H1 (cell line): ENCODE data around the gene OXLD1. TPM values are rescaled to one million over a fixed set of nuclear protein-coding genes. Genes with fewer than 3 reads are reported as not detected.

Experiments
- CREB1 ChIP-seq: IDR thresholded peaks from 2 replicates; pipeline ENCODE4 v1.6.1; 2012; ENCODE audit warnings: inconsistent platforms
- MAFK ChIP-seq: IDR thresholded peaks from 2 replicates; pipeline ENCODE4 v1.6.1; 2012; ENCODE audit warnings: low read depth, mild to moderate bottlenecking, improper control_type of control experiment, low read length
- NANOG ChIP-seq: IDR thresholded peaks from 2 replicates; pipeline ENCODE4 v1.6.1; 2011; ENCODE audit warnings: low read length, low read depth, mild to moderate bottlenecking, inconsistent platforms; ENCODE audit not compliant: insufficient read depth, poor library complexity, severe bottlenecking
- NRF1 ChIP-seq: IDR thresholded peaks from 2 replicates; pipeline ENCODE4 v1.6.1; 2011; ENCODE audit warnings: mild to moderate bottlenecking, low read depth, low read length, improper control_type of control experiment
- RXRA ChIP-seq: IDR thresholded peaks from 2 replicates; pipeline ENCODE4 v1.6.1; 2011; ENCODE audit warnings: low read depth, mild to moderate bottlenecking, low read length, moderate library complexity; ENCODE audit not compliant: insufficient read depth
- ZNF274 ChIP-seq: IDR thresholded peaks from 2 replicates; pipeline ENCODE4 v1.7.0; 2012; ENCODE audit warnings: low read length, borderline replicate concordance; ENCODE audit errors: extremely low read depth
- polyA plus RNA-seq, 7 experiments: library from polyadenylated mRNA; depleted of rRNA in 3 of 7; stranded (reverse) in 5 of 7; unstranded in 2 of 7; fragments of >200 nt in 5 of 7; fragments of 200-250 nt in 2 of 7; gene quantifications; 1 replicate in 5 of 7; 2 replicates in 1 of 7; 4 replicates in 1 of 7; pipeline versions ENCODE4 v1.2.1 to v1.2.3, GENCODE V29; 2011 to 2013; ENCODE audit warnings: missing spikeins in 2 of 7, mixed read lengths in 2 of 7
- total RNA-seq: library from RNA; stranded (reverse); fragmentation: NEBNext Ultra II Directional; extraction: Animal tissue kit (Norgen Biotek cat#: 25700); gene quantifications from 2 replicates; pipeline ENCODE4 v1.2.1, GENCODE V29; 2021
- TF ChIP-seq, protein P1 (sequence below): fragments of 300-600 bp; sonication (generic); IDR thresholded peaks from 2 replicates; pipeline ENCODE4 v1.7.1; 2012; ENCODE audit warnings: low read length, moderate library complexity, mild to moderate bottlenecking, inconsistent platforms; ENCODE audit not compliant: insufficient replicate concordance

OXLD1 gene
- total and polyA plus RNA-seq, 2 of the 8 experiments (the other 6 are each of a cell fraction or from before 2014, with no cell fraction given) = 41.5 to 61.9 TPM

DNA sequence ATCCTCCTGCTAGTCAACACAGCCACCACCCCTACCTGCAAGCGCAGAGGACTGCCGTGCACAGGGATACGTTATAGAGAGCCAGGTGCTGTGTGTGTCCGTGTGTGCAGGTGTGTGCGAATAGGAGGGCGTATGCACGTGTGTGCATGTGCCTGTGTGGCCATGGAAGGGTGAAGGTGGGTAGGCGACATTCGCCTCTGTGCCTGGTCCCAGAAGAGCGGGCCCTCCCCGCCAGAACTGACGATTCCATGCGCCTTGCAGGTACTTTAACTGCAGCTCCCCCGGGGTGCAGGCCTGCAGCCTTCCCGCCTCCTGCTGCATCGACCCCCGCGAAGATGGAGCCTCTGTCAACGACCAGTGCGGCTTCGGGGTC lies 18.8 kb downstream of the OXLD1 start (continued):
- TF ChIP-seq, protein P1, sequence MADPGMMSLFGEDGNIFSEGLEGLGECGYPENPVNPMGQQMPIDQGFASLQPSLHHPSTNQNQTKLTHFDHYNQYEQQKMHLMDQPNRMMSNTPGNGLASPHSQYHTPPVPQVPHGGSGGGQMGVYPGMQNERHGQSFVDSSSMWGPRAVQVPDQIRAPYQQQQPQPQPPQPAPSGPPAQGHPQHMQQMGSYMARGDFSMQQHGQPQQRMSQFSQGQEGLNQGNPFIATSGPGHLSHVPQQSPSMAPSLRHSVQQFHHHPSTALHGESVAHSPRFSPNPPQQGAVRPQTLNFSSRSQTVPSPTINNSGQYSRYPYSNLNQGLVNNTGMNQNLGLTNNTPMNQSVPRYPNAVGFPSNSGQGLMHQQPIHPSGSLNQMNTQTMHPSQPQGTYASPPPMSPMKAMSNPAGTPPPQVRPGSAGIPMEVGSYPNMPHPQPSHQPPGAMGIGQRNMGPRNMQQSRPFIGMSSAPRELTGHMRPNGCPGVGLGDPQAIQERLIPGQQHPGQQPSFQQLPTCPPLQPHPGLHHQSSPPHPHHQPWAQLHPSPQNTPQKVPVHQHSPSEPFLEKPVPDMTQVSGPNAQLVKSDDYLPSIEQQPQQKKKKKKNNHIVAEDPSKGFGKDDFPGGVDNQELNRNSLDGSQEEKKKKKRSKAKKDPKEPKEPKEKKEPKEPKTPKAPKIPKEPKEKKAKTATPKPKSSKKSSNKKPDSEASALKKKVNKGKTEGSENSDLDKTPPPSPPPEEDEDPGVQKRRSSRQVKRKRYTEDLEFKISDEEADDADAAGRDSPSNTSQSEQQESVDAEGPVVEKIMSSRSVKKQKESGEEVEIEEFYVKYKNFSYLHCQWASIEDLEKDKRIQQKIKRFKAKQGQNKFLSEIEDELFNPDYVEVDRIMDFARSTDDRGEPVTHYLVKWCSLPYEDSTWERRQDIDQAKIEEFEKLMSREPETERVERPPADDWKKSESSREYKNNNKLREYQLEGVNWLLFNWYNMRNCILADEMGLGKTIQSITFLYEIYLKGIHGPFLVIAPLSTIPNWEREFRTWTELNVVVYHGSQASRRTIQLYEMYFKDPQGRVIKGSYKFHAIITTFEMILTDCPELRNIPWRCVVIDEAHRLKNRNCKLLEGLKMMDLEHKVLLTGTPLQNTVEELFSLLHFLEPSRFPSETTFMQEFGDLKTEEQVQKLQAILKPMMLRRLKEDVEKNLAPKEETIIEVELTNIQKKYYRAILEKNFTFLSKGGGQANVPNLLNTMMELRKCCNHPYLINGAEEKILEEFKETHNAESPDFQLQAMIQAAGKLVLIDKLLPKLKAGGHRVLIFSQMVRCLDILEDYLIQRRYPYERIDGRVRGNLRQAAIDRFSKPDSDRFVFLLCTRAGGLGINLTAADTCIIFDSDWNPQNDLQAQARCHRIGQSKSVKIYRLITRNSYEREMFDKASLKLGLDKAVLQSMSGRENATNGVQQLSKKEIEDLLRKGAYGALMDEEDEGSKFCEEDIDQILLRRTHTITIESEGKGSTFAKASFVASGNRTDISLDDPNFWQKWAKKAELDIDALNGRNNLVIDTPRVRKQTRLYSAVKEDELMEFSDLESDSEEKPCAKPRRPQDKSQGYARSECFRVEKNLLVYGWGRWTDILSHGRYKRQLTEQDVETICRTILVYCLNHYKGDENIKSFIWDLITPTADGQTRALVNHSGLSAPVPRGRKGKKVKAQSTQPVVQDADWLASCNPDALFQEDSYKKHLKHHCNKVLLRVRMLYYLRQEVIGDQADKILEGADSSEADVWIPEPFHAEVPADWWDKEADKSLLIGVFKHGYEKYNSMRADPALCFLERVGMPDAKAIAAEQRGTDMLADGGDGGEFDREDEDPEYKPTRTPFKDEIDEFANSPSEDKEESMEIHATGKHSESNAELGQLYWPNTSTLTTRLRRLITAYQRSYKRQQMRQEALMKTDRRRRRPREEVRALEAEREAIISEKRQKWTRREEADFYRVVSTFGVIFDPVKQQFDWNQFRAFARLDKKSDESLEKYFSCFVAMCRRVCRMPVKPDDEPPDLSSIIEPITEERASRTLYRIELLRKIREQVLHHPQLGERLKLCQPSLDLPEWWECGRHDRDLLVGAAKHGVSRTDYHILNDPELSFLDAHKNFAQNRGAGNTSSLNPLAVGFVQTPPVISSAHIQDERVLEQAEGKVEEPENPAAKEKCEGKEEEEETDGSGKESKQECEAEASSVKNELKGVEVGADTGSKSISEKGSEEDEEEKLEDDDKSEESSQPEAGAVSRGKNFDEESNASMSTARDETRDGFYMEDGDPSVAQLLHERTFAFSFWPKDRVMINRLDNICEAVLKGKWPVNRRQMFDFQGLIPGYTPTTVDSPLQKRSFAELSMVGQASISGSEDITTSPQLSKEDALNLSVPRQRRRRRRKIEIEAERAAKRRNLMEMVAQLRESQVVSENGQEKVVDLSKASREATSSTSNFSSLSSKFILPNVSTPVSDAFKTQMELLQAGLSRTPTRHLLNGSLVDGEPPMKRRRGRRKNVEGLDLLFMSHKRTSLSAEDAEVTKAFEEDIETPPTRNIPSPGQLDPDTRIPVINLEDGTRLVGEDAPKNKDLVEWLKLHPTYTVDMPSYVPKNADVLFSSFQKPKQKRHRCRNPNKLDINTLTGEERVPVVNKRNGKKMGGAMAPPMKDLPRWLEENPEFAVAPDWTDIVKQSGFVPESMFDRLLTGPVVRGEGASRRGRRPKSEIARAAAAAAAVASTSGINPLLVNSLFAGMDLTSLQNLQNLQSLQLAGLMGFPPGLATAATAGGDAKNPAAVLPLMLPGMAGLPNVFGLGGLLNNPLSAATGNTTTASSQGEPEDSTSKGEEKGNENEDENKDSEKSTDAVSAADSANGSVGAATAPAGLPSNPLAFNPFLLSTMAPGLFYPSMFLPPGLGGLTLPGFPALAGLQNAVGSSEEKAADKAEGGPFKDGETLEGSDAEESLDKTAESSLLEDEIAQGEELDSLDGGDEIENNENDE = no peak
- TF ChIP-seq MAFK = no peak
- TF ChIP-seq CREB1 = no peak
- TF ChIP-seq NRF1 = no peak
- TF ChIP-seq RXRA = no peak
- TF ChIP-seq NANOG = no peak
- no peak for TF ChIP-seq ZNF274
